ENCODE results near the gene PHACTR1. TPM values are rescaled to one million over a fixed set of nuclear protein-coding genes. Genes with fewer than 3 reads are reported as not detected.

Gene PHACTR1
- total and polyA plus RNA-seq, 2 experiments from 2014 or later: 11.2 to 33.9 TPM

DNA sequence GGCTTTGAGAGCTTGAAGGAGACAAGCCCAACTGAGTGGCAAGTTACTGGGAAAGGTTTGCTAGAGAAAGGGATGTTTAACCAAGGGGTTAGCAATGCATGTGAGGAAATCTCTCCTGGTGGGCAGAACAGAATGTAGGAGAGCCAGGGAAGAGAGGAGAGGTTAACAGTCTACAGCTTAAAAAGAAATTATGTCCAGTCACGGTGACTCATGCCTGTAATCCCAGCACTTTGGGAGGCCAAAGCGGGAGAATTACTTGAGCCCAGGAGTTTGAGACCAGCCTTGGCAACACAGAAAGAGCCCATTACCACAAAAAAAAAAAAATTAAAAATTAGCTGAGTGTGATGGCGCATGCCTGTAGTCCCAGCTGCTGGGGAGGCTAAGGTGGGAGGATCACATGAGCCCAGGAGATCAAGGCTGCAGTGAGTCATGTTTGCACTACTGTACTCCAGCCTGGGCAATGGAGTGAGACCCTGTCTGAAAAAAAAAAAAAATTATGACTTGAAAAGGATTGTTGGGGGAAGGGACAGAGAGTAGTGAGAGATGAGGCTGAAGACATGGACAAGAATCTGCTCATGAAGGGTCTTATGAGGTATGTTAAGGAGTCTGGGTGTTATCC lies 346.8 kb downstream of the PHACTR1 start:
- Histone ChIP-seq H3K27me3 (no peaks in the 10 kb centered on the region), H3K4me1 (ENCODE audit: low read depth) (no peaks in the 10 kb centered on the region), H3K36me3 (no peaks in the 10 kb centered on the region), H3K9me3 (ENCODE audit: low read depth) (no peaks in the 10 kb centered on the region), H3K4me3 (no peak overlapping the region), H3K27ac (no peak overlapping the region)
- TF ChIP-seq, protein P1, sequence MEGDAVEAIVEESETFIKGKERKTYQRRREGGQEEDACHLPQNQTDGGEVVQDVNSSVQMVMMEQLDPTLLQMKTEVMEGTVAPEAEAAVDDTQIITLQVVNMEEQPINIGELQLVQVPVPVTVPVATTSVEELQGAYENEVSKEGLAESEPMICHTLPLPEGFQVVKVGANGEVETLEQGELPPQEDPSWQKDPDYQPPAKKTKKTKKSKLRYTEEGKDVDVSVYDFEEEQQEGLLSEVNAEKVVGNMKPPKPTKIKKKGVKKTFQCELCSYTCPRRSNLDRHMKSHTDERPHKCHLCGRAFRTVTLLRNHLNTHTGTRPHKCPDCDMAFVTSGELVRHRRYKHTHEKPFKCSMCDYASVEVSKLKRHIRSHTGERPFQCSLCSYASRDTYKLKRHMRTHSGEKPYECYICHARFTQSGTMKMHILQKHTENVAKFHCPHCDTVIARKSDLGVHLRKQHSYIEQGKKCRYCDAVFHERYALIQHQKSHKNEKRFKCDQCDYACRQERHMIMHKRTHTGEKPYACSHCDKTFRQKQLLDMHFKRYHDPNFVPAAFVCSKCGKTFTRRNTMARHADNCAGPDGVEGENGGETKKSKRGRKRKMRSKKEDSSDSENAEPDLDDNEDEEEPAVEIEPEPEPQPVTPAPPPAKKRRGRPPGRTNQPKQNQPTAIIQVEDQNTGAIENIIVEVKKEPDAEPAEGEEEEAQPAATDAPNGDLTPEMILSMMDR (IDR thresholded peaks at IDR 0.05; ENCODE audit: low read depth, low read length): no peak
- DNase-seq (ENCODE audit: low read depth in 1 of 2, low spot score in 1 of 2): no peak

DNA sequence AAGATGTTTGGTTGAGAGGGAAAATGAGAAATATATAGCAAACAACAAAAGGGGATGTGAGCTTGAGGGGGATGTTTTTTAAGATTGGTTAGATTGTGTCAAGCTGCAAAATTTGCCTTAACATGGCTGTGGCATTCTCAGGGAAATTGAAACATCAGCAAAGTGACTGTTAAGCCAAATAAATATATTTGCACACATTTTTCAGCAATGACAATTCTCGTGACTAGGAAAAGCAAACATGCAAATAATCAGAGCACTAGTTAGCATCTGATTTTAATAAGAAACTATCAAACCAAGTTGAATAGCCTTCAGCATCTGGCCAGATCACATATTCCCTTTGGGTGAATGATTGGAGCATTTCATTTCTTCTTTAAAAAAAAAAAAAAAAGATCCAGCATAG lies 349.0 kb downstream of the PHACTR1 start:
- H3K36me3 ChIP-seq: no peaks in the 10 kb centered on the region
- no peak overlapping the region for H3K27ac ChIP-seq
- no peak for DNase-seq (ENCODE audit: low read depth in 1 of 2, low spot score in 1 of 2)
- H3K4me1 ChIP-seq (ENCODE audit: low read depth): no peaks in the 10 kb centered on the region
- TF ChIP-seq, protein P1 (IDR thresholded peaks at IDR 0.05; ENCODE audit: low read depth, low read length): no peak
- H3K4me3 ChIP-seq: no peak overlapping the region
- H3K9me3 ChIP-seq (ENCODE audit: low read depth): no peaks in the 10 kb centered on the region
- H3K27me3 ChIP-seq: no peaks in the 10 kb centered on the region

DNA sequence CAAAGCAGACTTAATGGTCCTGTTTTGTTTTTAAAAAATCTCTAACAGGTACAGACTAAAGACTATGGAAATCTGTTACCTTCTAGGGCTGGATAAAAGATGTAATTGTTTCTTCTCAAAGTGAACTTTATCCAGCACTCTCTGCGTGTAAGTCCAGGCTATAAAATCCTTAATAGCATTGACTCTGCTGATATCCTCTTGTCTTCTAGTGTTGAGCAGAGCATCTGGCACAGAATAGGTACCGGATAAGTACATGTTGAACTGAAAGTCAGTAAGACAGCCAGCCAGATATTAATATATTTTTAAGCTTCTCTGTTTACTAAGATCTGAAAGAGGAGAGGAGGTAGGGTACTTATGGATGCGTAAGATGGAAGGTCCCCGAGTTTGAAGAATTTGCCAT lies 349.5 kb downstream of the PHACTR1 start:
- DNase-seq (ENCODE audit: low read depth in 1 of 2, low spot score in 1 of 2): no peak
- Histone ChIP-seq H3K36me3 (no peaks in the 10 kb centered on the region), H3K4me1 (ENCODE audit: low read depth) (no peaks in the 10 kb centered on the region), H3K27ac (no peak overlapping the region), H3K27me3 (no peaks in the 10 kb centered on the region), H3K4me3 (no peak overlapping the region), H3K9me3 (ENCODE audit: low read depth) (no peaks in the 10 kb centered on the region)
- TF ChIP-seq, protein P1 (IDR thresholded peaks at IDR 0.05; ENCODE audit: low read depth, low read length): no peak

DNA sequence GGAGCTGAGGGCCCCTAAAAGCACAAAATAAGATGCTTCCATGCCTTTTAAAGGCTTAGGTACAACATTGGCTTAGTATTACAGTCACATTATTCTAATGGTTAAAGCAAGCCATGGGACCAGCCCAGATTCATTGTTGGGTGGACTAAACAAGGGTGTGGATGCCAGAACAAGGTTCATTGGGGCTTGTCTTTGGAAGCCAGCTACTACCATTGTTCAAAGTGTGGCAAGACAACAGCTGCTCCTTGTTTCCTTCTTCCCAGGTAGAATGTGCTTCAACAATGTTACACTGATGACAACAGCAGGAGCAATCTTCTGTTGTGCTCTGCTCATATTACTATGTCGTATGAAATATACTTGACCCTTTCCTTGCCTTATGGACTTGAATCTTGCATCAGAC lies 350.3 kb downstream of the PHACTR1 start:
- peaks cover 4% of the 10 kb centered on the region for H3K4me1 ChIP-seq (ENCODE audit: low read depth)
- H3K27me3 ChIP-seq: no peaks in the 10 kb centered on the region
- H3K4me3 ChIP-seq: no peak overlapping the region
- H3K9me3 ChIP-seq (ENCODE audit: low read depth): no peaks in the 10 kb centered on the region
- no peak for DNase-seq (ENCODE audit: low read depth in 1 of 2, low spot score in 1 of 2)
- H3K36me3 ChIP-seq: no peaks in the 10 kb centered on the region
- TF ChIP-seq, protein P1 (IDR thresholded peaks at IDR 0.05; ENCODE audit: low read depth, low read length): no peak
- H3K27ac ChIP-seq: no peak overlapping the region

DNA sequence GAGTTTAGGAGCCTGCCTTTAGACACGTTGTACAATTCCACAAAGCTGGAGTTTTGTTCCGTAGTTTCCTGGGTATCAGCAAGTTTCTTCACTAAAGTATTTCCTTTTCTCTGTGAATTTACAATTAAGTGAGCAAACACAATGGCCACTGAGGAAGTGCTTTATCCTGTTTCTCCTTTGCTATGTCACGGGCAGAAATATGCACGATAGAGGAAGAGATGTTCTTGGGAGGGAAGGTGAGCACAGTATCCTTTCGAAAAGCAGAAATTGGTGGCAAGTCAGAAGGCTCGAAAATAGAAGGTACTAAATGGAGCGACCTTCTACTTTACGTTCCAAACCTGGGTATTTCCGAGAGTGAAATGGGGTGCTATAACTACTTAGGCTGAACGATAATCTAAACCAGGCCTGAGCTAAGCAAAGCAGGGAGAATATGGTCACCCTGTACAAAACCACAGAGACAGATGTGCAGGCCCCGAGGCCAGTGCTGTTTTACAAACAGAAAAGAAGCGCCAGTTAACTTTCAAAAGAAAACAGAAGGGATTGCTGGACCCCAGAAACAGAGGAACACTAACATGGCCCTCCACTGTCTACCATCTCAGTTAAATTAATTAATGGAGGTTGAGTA lies 352.1 kb downstream of the PHACTR1 start:
- Histone ChIP-seq H3K4me1 (ENCODE audit: low read depth) (peaks cover 5% of the 10 kb centered on the region), H3K27ac (no peak overlapping the region), H3K4me3 (no peak overlapping the region), H3K36me3 (no peaks in the 10 kb centered on the region), H3K27me3 (no peaks in the 10 kb centered on the region), H3K9me3 (ENCODE audit: low read depth) (no peaks in the 10 kb centered on the region)
- no peak for DNase-seq (ENCODE audit: low read depth in 1 of 2, low spot score in 1 of 2)
- TF ChIP-seq, protein P1 (IDR thresholded peaks at IDR 0.05; ENCODE audit: low read depth, low read length): no peak
